ENCODE data around the gene CYSRT1.
A peak's percentile ranks its signal among the peaks of the same experiment; 100 is the strongest.

Gene CYSRT1

GRCh38 chr9:137268538-137269201 is 43.7 kb downstream of the CYSRT1 start:
- peaks cover 81% of the 10 kb centered on the region for H3K36me3 ChIP-seq (ENCODE audit: low read depth)

DNA sequence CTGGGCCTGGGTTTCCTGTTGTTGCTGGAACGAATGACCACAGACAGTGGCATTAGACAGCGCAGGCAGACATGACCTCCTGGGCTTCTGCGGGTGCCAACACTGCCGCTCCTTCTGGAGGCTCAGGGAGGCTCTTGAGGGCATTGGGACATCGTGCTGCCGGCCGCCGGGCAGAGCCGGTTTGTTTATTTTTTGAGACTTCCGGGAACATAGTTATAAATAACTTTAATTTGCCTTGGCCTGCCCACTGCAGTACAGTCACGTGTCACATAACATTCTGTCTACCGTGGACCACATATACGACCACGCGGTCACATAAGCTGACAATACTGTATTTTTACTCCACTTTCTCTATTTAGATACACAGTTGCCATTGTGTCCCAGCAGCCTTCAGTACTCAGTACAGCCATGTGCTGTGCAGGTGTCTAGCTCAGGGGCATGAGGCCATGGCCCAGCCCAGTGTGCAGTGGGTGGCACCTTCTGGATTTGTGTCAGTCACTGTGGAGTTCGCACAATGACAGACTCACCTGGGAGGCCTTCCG is 44.3 kb downstream of the CYSRT1 start:
- DNase-seq (ENCODE audit: low spot score) (peak; percentile 39), ATAC-seq (ENCODE audit: low read depth) (no peak)
- TF ChIP-seq, protein P1, sequence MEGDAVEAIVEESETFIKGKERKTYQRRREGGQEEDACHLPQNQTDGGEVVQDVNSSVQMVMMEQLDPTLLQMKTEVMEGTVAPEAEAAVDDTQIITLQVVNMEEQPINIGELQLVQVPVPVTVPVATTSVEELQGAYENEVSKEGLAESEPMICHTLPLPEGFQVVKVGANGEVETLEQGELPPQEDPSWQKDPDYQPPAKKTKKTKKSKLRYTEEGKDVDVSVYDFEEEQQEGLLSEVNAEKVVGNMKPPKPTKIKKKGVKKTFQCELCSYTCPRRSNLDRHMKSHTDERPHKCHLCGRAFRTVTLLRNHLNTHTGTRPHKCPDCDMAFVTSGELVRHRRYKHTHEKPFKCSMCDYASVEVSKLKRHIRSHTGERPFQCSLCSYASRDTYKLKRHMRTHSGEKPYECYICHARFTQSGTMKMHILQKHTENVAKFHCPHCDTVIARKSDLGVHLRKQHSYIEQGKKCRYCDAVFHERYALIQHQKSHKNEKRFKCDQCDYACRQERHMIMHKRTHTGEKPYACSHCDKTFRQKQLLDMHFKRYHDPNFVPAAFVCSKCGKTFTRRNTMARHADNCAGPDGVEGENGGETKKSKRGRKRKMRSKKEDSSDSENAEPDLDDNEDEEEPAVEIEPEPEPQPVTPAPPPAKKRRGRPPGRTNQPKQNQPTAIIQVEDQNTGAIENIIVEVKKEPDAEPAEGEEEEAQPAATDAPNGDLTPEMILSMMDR (IDR thresholded peaks at IDR 0.05; ENCODE audit: poor library complexity, severe bottlenecking): no peak
- no peaks in the 10 kb centered on the region for H3K9me3 ChIP-seq (ENCODE audit: severe bottlenecking)
- H3K4me1 ChIP-seq (ENCODE audit: insufficient read depth, poor library complexity, severe bottlenecking): peaks cover 7% of the 10 kb centered on the region
- no peaks in the 10 kb centered on the region for H3K27me3 ChIP-seq (ENCODE audit: insufficient read depth, poor library complexity, severe bottlenecking)
- H3K36me3 ChIP-seq (ENCODE audit: low read depth): peaks cover 75% of the 10 kb centered on the region
- H3K27ac ChIP-seq (ENCODE audit: poor library complexity, severe bottlenecking): peak overlapping the region; percentile 2
- no peak overlapping the region for H3K4me3 ChIP-seq (ENCODE audit: severe bottlenecking)

More at GRCh38 chr9:137268538-137269201, 43.7 kb downstream of the CYSRT1 start:
- H3K4me3 ChIP-seq (ENCODE audit: severe bottlenecking): no peak overlapping the region
- no peaks in the 10 kb centered on the region for H3K9me3 ChIP-seq (ENCODE audit: severe bottlenecking)
- ATAC-seq (ENCODE audit: low read depth): no peak
- H3K27ac ChIP-seq (ENCODE audit: poor library complexity, severe bottlenecking): peak overlapping the region; percentile 2
- peaks cover under 1% of the 10 kb centered on the region for H3K4me1 ChIP-seq (ENCODE audit: insufficient read depth, poor library complexity, severe bottlenecking)
- no peaks in the 10 kb centered on the region for H3K27me3 ChIP-seq (ENCODE audit: insufficient read depth, poor library complexity, severe bottlenecking)
- TF ChIP-seq, protein P1 (IDR thresholded peaks at IDR 0.05; ENCODE audit: poor library complexity, severe bottlenecking): no peak
- no peak for DNase-seq (ENCODE audit: low spot score)

- Histone ChIP-seq H3K9me3 (ENCODE audit: severe bottlenecking) (no peaks in the 10 kb centered on the region), H3K36me3 (ENCODE audit: low read depth) (peaks cover 59% of the 10 kb centered on the region), H3K27me3 (ENCODE audit: insufficient read depth, poor library complexity, severe bottlenecking) (no peaks in the 10 kb centered on the region), H3K27ac (ENCODE audit: poor library complexity, severe bottlenecking) (no peak overlapping the region), H3K4me1 (ENCODE audit: insufficient read depth, poor library complexity, severe bottlenecking) (peaks cover 10% of the 10 kb centered on the region), H3K4me3 (ENCODE audit: severe bottlenecking) (no peak overlapping the region)
- no peak for ATAC-seq (ENCODE audit: low read depth)
- TF ChIP-seq, protein P1 (IDR thresholded peaks at IDR 0.05; ENCODE audit: poor library complexity, severe bottlenecking): no peak
- DNase-seq (ENCODE audit: low spot score): peak; percentile 56
Observed at GRCh38 chr9:137270929-137271695, 46.1 kb downstream of the CYSRT1 start.

GRCh38 chr9:137271696-137272076 is 46.7 kb downstream of the CYSRT1 start:
- Histone ChIP-seq H3K36me3 (ENCODE audit: low read depth) (peaks cover 53% of the 10 kb centered on the region), H3K4me3 (ENCODE audit: severe bottlenecking) (no peak overlapping the region), H3K27me3 (ENCODE audit: insufficient read depth, poor library complexity, severe bottlenecking) (no peaks in the 10 kb centered on the region), H3K9me3 (ENCODE audit: severe bottlenecking) (no peaks in the 10 kb centered on the region), H3K27ac (ENCODE audit: poor library complexity, severe bottlenecking) (no peak overlapping the region), H3K4me1 (ENCODE audit: insufficient read depth, poor library complexity, severe bottlenecking) (peaks cover 12% of the 10 kb centered on the region)
- TF ChIP-seq, protein P1 (IDR thresholded peaks at IDR 0.05; ENCODE audit: poor library complexity, severe bottlenecking): no peak
- DNase-seq (ENCODE audit: low spot score): peak; percentile 47
- no peak for ATAC-seq (ENCODE audit: low read depth)
